Activated CD8-positive, alpha-beta memory T cell treated with anti-CD3 and anti-CD28 coated beads, Interleukin-2, amount 50 U/mL, for 24 hours (primary cell): ENCODE measurements around the gene CCDC150.
A peak's percentile ranks its signal among the peaks of the same experiment; 100 is the strongest.
"Not testable (repeated sequence)": the region's sequence is repeated elsewhere in the genome, so short reads cannot be mapped to it uniquely, and the experiment has no call there.

Experiments
- DNase-seq: peaks from one replicate; pipeline ENCODE4 v3.0.0-alpha.2; 2020; ENCODE audit errors: extremely low read depth

Gene CCDC150

DNA sequence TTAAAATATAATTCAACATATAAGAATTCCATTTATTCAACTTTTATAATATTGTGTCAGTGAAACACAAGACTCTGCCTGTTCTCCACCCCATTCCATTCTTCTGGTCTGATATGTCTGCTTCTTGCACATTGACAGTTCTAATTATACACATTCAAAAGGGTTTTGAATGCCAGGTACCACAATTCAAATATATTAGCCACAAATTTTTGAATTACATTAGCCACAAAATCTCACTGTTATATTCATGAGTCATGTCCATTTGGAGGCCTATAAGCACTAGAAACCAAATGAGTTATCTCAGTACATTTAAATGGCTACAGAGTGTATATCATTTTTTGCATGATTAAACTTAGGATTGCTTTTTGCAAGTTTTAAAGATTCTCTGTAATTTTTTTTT, 72.1 kb downstream of the CCDC150 start:
- DNase-seq, result no peak

DNA sequence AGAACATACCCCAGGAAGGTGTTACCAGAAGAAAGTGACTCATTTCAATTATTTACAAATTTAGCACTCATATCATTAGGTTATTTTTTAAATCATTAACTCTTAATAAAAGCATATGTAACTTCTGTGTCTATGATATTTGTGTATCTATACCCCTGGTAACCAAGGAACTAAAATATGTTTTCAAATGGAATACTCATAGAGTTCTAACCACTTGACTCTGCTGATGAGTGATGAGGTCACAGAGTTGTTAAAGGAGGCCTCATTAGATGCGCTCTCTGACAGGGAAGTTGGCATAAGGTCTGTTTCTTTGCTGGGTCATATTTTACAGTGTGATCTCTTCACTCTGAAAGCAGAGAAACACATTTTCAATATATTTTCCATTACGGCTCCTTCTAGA, 73.4 kb downstream of the CCDC150 start:
- DNase-seq, result no peak

DNA sequence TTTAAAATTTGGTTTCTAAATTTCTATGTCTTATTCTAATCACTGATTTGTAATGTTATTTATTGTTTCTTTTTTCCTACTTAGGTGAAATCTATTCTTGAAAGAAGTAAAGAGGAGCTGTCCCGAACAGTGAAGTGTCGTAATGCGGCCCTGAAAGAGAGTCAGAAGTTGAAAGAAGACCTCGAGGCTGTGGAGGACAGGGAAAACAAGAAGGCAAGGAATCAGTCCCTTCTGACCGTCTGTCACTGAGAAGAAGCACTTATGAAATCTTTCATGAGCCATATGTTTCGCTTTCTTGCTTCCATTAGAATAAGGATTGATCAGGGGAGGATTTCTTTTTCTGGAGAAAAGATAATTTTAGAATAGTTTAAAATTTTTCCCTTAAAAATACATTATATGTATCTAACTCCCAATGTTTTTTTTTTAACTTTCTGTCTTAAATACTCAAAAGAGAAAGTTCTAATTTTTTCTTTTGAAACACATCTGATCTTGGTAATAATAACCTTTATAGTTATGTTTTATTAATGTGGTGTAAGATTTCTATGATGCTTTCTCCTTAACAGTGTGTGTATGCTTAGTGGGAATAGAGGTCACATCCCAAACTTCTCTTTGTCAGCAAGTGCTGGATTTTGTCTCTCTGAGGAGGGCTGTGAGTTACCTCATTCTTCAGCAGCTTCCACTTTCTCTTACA, 79.0 kb downstream of the CCDC150 start:
- no peak for DNase-seq

DNA sequence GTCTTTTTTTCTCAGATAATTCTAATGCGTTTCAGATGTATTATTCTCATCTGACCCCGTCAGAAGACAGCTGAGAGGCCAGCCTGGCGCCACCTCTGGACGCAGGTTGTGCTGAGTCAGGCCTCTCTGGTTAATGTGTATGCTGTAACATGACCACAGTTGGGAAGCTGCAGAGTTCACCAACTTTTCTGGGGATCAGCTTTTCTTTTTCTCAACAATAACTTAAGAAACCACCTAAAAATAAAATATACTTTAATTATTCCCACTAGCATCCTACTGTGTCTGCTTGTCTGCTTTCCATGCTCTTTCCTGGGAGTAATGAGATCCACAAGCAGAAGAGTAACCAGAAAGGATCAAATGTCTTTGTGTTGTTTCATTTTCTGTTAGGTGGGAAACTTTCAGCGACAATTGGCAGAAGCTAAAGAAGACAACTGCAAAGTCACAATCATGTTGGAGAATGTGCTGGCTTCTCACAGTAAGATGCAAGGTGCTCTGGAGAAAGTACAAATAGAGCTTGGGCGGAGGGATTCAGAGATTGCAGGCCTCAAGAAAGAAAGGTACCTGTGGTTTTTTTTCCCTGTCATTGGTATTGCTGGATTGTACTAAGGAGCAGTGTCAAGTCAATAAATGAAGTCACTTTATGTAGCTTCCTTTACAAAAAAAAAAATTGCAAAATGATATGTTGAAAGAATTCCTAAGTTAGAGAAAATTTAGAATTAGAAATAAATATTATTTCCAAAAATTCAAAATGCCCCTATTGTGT, 79.8 kb downstream of the CCDC150 start:
- DNase-seq, result no peak

DNA sequence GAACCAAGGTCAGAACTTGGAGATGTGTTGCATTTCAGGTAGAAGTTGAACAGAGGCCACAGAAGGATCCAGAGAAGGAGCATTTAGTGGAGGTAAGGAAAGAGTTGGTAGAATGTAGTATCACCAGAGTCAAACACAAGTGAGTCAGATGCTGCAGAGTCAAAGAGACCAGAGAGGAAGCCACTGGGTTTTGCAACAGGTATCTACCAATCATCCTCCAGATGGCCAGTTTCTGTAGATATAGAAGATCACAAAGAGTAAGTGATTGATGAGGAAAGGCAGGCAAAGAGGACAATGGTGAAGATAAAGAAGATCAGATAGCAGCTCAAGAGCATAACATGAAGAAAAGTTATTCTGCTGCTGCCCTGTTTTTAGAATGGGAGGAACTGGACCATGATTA, 84.1 kb downstream of the CCDC150 start:
- no peak for DNase-seq

DNA sequence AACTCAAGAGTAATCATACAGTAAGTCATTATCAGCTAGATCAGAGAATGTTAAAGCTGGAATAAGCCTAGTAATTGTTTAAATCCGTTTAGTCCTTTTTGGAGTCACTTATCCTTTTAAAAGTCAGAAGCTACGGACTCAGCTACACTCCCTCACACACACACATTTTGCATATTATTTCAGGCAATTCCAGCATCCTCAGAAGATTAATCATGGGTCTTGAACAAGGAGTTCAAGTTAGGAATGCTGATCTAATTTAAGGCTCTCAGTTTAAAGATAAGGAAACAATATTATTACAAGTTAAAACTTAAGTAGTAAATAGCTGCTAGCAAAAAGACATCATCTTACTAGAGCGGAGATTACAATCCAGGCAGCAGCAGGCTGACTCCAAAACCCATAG, 85.7 kb downstream of the CCDC150 start:
- DNase-seq, result no peak

DNA sequence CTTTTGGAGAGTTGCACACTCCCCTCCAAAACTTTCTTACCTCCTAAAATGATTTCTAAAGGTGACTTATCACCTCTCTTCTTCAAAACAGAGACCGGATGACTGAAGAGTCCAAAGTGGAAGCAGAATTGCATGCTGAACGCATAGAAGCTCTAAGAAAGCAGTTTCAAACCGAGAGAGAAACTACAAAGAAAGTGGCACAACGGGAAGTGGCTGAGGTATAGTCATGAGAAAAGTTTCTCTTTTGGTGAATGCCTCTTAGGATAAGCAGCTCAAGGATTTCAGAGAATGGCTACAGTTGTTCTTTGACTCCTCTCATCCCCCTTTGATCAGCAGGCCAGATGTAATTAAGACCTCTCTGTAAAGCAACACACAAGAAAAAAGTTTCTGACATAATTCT, 86.4 kb downstream of the CCDC150 start:
- no peak for DNase-seq

DNA sequence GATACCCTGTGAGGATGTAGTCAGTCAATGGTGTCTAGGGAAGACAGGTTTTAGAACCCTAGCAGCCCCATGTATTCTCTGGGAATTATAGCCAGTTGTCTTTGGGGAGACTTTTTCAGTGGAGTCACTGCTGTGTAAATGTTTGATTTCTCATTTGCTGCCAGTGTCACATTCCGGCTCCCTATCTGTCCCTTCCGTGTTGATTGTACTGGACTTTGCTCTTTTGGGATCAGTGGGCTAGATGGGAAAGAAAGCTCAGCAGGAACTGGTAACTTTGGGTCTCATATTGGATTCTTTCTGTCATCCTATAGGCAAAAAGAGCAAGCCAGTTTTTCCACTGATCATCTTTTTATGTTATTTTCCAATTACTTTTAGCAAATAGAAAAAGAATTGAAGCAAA, 89.9 kb downstream of the CCDC150 start:
- no peak for DNase-seq

DNA sequence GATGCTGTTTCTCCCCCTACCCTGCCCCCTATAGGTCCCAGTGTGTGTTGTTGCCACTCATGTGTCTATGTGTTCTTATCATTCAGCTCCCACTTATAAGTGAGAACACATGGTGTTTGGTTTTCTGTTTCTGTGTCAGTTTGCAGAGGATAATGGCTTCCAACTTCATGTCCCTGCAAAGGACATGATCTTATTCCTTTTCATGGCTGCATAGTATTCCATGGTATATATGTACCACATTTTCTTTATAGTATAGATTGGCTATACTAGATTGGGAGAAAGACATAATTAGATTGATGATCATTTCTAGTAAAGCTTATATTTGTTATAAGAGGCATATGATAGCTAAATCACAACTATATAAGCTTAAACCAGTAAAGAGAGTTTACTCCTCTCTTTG, 97.1 kb downstream of the CCDC150 start:
- DNase-seq, result not testable (repeated sequence)

DNA sequence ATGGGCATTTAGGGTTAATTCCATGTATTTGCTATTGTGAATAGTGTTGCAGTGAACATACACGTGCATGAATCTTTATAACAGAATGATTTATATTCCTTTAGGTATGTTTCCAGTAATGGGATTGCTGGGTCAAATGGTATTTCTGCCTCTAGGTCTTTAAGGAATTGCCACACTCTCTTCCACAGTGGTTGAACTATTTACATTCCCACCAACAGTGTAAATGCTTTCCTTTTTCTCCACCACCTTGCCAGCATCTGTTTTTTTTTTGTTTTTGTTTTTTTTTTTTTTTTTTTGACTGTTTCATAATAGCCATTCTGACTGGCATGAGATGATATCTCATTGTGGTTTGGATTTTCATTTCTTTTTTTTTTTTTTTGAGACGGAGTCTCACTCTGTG, 97.5 kb downstream of the CCDC150 start:
- no peak for DNase-seq

DNA sequence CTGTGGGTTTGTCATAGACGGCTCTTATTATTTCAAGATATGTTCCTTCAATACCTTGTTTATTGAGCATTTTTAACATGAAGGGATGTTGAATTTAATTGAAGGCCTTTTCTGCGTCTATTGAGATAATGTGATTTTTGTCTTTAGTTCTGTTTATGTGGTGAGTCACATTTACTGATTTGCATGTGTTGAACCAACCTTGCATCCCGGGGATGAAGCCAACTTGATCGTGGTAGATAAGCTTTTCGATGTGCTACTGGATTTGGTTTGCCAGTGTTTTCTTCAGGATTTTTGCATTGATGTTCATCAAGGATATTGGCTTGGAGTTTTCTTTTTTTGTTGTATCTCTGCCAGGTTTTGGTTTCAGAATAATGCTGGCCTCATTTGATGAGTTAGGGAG, 99.5 kb downstream of the CCDC150 start:
- no peak for DNase-seq

DNA sequence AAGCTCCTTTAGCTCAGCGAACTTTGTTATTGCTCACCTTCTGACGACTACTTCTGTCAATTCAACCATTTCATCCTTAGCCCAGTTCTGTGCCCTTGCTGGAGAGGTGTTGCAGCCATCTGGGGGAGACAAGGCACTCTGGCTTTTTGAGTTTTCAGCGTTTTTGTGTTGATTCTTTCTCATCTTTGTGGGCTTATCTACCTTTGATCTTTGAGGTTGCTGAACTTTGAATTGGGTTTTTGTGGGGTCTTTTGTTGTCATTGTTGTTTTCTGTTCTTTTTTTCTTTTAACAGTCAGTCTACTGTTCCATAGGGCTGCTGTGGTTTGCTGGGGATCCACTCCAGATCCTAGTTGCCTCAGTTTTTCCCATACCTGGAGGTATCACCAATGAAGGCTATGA, 102.7 kb downstream of the CCDC150 start:
- DNase-seq, result no peak

DNA sequence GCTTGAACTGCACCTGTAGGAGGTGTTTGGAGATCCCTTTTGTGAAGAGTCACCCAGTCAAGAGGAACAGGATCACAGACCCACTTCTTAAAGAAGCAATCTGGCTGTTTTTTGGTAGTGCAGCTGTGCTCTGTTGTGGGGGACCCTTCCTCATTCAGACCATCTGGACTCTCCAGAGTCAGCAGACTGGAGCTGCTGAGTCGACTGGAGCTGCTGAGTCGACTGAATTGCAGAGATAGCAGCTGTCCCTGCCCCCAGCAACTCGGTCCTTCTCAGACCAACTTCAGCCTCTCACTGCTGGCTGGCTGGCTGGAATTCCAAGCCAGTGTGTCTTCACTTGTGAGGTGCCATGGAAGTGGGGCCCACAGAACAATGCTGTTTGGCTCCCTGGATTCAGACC, 103.2 kb downstream of the CCDC150 start:
- DNase-seq, result no peak

DNA sequence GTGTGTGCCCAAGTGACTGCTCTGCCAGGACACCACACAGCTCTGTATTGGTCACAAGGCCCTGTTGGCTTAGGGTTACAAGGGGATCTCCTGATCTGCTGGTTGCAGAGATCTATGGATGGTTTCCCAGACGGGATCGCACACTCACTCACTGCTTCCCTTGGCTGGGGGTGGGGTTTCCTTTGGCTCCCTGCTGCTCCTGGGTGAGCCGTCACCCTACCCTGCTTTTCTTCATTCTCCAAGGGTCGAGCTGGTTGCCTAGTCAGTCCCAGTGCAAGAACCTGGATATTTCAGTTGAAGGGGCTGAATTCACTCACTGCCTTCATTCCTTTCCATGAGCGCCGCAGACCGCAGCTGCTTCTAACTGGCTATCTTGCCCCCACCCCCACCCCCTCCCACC, 103.7 kb downstream of the CCDC150 start:
- DNase-seq, result no peak

DNA sequence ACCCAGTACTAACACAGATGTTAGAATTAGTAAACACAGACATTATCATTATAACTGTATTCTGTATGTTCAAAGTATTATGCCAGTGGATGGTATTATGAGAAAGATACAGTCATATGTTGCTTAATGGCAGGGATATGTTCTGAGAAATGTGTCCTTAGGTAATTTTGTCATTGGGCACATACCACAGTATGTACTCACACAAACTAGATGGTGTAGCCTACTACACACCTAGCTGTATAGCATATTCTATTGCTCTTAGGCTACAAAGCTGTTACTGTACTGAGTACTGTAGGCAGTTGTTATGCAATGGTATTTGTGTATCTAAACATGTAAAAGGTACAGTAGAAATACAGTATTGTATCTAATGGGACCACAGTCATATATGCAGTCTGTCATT, 106.2 kb downstream of the CCDC150 start:
- no peak for DNase-seq

DNA sequence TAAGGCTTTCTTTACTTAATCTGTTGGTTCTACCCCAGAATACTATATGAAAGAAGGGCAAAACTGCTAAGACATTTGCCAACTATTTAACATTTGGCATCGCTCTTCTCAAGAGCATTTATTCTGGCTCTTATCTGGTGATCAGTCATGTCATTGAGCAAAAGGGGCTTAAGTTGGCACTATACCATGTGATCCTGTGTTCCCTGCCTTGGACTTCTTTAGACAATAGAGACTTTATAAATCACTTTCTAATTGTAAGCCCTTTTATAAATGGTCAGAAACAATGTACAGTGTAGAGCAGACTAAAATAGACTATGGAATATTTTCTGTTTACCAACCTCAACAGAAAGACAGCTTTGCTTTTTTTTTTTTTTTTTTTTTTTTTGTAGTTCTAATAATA, 107.9 kb downstream of the CCDC150 start:
- DNase-seq, result no peak

DNA sequence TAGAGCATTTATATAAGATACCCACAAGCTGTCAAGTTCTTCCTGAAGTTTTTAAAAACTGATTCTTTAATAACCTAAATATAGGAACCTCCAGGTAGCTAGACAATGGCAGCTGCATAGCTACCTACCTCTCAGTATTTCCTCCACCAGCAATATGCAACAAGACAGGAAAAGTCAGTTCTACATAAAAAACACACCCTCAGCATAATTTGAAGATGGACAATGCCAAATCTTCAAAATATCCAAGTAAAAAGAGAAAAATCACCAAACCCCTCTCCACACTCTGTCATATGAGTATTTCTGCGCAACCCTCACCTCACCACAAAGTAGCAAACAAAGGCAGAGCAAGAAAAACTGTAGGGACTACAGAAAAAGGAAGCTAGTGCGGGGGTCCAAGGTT, 108.6 kb downstream of the CCDC150 start:
- DNase-seq, result no peak

DNA sequence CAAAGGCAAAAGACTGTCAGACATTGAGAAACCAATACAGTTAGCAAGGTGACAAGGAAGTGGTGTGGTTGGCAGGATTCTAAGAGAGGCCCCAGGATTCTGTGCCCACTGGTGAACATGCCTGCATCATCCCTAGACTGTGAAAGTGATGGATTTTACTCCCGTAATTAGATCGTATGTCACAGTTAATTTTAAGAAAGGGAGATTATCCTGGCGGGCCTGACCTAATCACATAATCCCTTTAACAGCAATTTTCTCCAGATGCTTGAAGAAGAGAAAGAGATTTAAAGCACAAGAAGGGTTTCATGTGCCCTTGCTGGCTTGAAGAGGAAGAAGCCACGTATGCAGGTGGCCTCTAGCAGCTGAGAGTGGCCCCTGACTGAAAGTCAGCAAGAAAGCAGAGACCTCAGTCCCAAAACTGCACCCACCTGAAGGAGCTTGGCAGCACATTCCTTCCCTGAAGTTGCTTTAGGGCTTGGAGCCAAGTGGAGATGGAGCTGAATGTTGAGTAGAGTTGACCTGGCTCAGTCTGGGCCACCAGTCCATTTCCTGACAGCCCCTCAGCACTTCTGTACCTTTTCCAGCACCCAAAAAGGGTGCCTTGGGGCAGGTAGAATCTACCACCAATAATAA, 110.9 kb downstream of the CCDC150 start:
- no peak for DNase-seq

DNA sequence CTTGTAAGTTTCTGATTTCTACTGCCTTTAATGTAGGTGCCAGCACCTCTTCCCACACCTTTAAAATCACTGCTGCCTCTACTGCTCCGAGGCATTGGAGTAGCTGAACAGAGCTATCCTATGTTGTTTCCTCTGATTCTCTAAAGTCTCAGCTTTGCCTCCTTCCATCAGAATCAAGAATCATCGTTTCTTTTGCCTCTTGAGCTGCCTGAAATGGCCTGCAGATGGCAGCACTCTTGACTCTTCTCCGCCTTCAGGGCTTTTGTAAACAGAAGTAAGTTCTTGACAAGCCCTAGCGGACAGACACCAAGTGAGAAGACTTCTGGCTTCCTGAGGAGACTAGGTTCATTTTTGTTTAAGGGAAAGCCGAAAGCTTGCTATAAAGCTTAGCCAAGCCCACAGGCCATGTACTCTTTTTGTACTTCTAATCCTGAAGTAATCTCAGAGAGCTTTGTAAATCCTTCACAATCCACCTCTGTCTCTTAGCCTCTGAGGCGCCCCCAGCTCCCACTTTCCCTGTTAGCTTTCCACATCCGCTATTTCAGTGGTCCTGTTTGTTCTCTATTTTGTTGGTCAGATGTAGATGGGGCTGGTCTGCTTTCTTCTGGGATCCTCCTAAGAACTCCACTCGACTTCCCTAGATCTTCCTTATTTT, 111.6 kb downstream of the CCDC150 start:
- peak; percentile 27 for DNase-seq

DNA sequence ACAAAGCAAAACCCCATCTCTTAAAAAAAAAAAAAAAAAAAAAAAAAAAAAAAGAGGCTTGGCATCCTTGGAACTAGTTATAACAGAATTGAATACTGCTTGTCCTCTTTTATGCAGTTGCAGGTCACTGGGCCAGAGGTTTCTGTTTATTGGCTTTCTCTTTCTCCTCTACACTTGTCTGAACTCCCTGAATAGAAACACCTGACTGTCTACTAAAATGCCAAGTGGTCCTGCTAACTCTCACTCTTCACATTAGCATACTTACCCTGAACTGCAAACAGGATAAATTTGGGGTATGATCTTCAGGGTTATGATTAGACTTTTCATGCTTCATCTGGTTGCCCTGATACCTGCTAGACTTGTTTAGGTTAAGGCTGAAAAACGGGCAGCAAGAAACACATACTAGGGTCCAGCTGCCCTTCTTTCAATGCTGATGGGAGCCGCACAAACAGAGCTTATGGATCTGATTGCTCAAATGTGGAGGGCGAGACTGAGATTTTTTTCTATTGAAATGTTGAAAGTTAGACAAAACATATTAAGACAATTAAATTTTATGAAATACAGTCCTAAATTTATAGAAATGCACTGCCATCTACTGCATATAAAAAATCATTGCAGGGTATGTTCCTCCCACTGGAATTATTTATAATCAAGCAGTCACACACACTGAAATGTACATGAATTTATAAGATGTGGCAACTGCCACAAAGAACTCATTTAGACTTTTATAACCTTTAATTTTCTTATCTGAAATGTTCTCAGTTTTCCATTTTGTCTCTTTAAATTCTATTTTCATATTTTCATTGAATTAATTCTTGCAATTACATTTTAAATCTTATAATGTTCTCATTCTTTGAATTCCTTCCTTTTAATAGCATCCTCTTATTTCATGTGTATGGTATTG, 119.2 kb downstream of the CCDC150 start:
- no peak for DNase-seq

DNA sequence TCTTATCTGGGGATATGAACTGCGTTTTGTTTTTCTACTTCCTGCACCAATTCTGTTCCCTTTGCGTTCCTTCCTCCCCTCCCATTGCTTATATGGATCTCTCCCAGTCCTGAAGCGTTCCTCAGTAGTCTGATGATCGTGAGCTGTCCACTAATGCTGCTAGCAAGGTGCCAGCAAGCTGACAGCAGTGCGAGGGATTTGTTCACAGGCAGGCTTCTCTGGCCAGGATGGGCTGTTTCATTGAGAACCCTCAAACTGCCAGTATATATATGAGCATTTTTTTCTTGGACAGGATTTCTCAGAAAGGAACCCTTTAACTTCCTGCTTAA, 119.8 kb downstream of the CCDC150 start:
- DNase-seq, result no peak

DNA sequence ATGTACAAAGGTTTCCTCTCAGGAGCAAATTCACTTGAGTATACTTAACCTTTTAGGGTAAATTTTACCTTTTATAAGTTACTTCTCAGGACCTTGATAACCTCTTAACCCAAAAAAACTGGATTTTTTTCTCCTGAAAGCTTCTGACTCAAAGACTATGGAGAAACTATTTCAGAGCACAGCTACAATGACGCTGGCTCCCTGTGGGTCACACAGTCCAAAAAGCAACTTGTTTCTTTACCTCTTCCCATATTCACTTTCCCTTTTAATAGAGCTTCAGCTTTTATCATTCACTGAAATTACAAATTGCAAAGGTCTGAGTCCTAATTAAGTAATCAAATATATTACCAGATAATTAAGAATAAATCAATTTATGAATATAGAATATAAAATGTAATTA, 127.6 kb downstream of the CCDC150 start:
- no peak for DNase-seq
